Heart left ventricle (tissue), 16 donors: ENCODE data around the gene CREBRF. TPM values are rescaled to one million over a fixed set of nuclear protein-coding genes. Genes with fewer than 3 reads are reported as not detected.

Experiments used
- ATAC-seq, 4 donors: fragments of 200-7000 bp; cut with Tn5 transposase; one replicate each; pipeline ENCODE4 v1.9.1; 2020 to 2022; ENCODE audit warnings: moderate library complexity in 4 of 4, mild to moderate bottlenecking in 3 of 4, moderate number of reproducible peaks in 1 of 4
- DNase-seq, 5 donors: peaks; one replicate each; pipeline ENCODE4 v3.0.0-alpha.2; 2020
- H3K27ac ChIP-seq, 12 donors: fragments of 200-600 bp; sonication (generic) in 4 of 12; one replicate each; pipeline versions ENCODE4 v1.5.0 to v1.8.0; 2016 to 2022; ENCODE audit warnings: mild to moderate bottlenecking in 2 of 12
- H3K27me3 ChIP-seq, 9 donors: fragments of 200-600 bp; sonication (generic) in 2 of 9; one replicate each; pipeline versions ENCODE4 v1.5.1 to v1.8.0; 2016 to 2022; ENCODE audit warnings: mild to moderate bottlenecking in 3 of 9
- H3K36me3 ChIP-seq, 9 donors: fragments of 200-600 bp; sonication (generic) in 2 of 9; one replicate each; pipeline versions ENCODE4 v1.5.0 to v1.8.0; 2018 to 2022; ENCODE audit warnings: mild to moderate bottlenecking in 2 of 9
- H3K4me1 ChIP-seq, 12 donors: fragments of 200-600 bp; sonication (generic) in 4 of 12; one replicate each; pipeline versions ENCODE4 v1.5.0 to v1.8.0; 2016 to 2022; ENCODE audit warnings: mild to moderate bottlenecking in 3 of 12
- H3K4me3 ChIP-seq, 12 donors: fragments of 200-600 bp; sonication (generic) in 4 of 12; one replicate each; pipeline versions ENCODE4 v1.5.0 to v1.8.0; 2017 to 2022; ENCODE audit warnings: mild to moderate bottlenecking in 9 of 12, moderate library complexity in 4 of 12
- H3K9me3 ChIP-seq, 12 donors: fragments of 200-600 bp; sonication (generic) in 4 of 12; one replicate each; pipeline versions ENCODE4 v1.5.0 to v1.8.0; 2016 to 2022; ENCODE audit warnings: mild to moderate bottlenecking in 1 of 12
- CTCF ChIP-seq, 12 donors: fragments of 200-600 bp; sonication (generic) in 4 of 12; IDR thresholded peaks; one replicate each; pipeline versions ENCODE4 v1.5.0 to v1.8.0; 2018 to 2022; ENCODE audit warnings: antibody characterized with exemption in 12 of 12, mild to moderate bottlenecking in 5 of 12
- POLR2A ChIP-seq, 2 donors: fragments of 450-650 bp; IDR thresholded peaks; one replicate each; pipeline ENCODE4 v1.6.1; 2017; ENCODE audit warnings: antibody characterized with exemption in 2 of 2, mild to moderate bottlenecking in 2 of 2, moderate library complexity in 2 of 2
- WGBS, 4 donors: extraction: QIAGEN DNeasy Blood & Tissue Kit in 2 of 4; methylation state at CpG; one replicate each; pipeline versions ENCODE4 v1.1.5 to v1.1.7; 2013 to 2018; 5-methylcytosine and 5-hydroxymethylcytosine counted together
- intact Hi-C, 10 donors: fragments of 100-400 bp; cut with DNase I; formaldehyde crosslinking; loops; one replicate each; pipeline versions ENCODE4 v1.11.1 to v1.14.2; 2022
- polyA plus RNA-seq, 2 donors: library from polyadenylated mRNA; stranded (reverse); fragments of 200-250 nt; gene quantifications; one replicate each; pipeline ENCODE4 v1.2.3, GENCODE V29; 2013
- total RNA-seq, 9 donors: library from RNA; depleted of rRNA in 2 of 9; stranded (reverse); fragments of >200 nt in 2 of 9; fragmentation: NEBNext Ultra II Directional in 3 of 9; extraction: Animal tissue kit (Norgen Biotek cat#: 25700) in 3 of 9; gene quantifications; one replicate each; pipeline versions ENCODE4 v1.1.0 to v1.2.4, GENCODE V29; 2016 to 2023
- donor health status: ischemic (EF 13 %, LVEDD 7.1; RV severe dilation, severe dysfunction).
- donor health status: healthy with polysubstance abuse.
- donor health status: DM: no; HTN: yes; CAD: no.
- donor health status: DM: no; HTN: no; CAD: no.
- donor health status: ischemic (EF 25% LVEDD 6.9; RV normal size, moderate dysfunction).
- donor health status: ischemic (EF 25% LVEDD 5.7; RV mildly dilated, moderate dysfunction).
- donor health status: healthy.
- donor health status: DM: yes; HTN: yes; CAD: no.
- donor health status: ischemic (EF 35%, LVEDD 5.7; RV mildly dilated, moderate dysfunction).
- donor health status: nonischemic (EF 11% LVEDD 7.7; RV severe dilation, severe dysfunction).
- donor health status: DM: yes; HTN: yes; CAD: no.
- donor health status: PGD.
- donor health status: ischemic (EF 29% LVEDD 5.4; RV normal size, mild dysfunction).
- donor health status: nonischemic (EF 23%, LVEDD 6.1; RV moderate dilation, normal function).

CREBRF gene
- total and polyA plus RNA-seq, 11 donors, result 2.7 to 47.7 (median 19.9) TPM

DNA sequence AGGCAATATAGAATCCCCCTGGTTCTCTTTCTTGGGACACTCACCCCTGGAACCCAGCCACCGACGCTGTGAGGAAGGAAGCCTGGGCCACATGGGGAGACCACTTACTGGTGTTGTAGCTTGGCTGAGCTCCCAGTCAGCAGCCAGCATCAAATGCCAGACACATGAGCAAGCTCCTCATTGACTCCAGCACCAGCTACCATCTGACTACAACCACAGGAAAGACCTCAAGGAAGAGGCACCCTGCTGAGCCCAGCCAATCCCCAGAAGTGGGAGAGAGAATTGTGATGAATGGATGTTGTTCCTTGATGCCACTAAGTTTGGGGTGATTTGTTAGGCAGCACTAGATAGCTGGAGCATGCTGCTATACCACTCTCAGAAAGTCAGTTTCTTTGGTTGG is 124.2 kb downstream of the CREBRF start:
- Histone ChIP-seq H3K4me1 (no peaks in the 10 kb centered on the region), H3K27ac (no peak overlapping the region), H3K36me3 (no peaks in the 10 kb centered on the region), H3K4me3 (no peak overlapping the region), H3K27me3 (no peaks in the 10 kb centered on the region), H3K9me3 (peaks cover 0 to 14% (median 3%) of the 10 kb centered on the region in 12 donors)
- ATAC-seq (no peak), DNase-seq (no peak)
- WGBS, 4 donors, result 55 to 81% (median 70%) methylated on average over 2 of the region's 2 CpGs
- no peak for TF ChIP-seq CTCF (IDR thresholded peaks at IDR 0.05)
- TF ChIP-seq POLR2A (IDR thresholded peaks at IDR 0.05), result no peak
- intact Hi-C loops, result no loop called here

- Histone ChIP-seq H3K27ac (no peak overlapping the region), H3K36me3 (no peaks in the 10 kb centered on the region), H3K4me1 (no peaks in the 10 kb centered on the region), H3K27me3 (no peaks in the 10 kb centered on the region), H3K4me3 (no peak overlapping the region), H3K9me3 (no peaks in the 10 kb centered on the region)
- intact Hi-C loops, result no loop called here
- ATAC-seq, result peak in 1 of 4 donors; percentile 15
- TF ChIP-seq CTCF (IDR thresholded peaks at IDR 0.05), result no peak
- TF ChIP-seq POLR2A (IDR thresholded peaks at IDR 0.05), result no peak
- WGBS, 4 donors, result 81 to 84% (median 83%) methylated on average over 8 to 11 of the region's 11 CpGs
- DNase-seq, result no peak
Observed at GRCh38 chr5:173187054-173187743, 131.0 kb downstream of the CREBRF start.

DNA sequence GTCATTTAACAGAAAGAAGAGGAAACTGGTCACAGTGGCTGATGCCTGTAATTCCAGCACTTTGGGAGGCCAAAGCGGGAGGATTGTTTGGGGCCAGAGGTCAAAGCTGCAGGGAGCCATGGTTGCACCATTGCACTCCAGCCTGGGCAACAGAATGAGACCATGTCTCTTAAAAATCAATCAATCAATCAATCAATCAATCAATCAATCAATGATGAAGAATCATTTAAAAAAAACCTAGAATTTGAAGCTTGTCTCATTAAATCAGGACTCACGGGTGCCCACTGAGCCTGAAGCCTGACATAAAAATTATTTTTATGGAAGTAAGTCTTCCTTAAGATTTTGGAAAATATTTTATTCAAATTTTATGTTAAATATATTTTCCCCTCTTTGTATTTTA is 132.1 kb downstream of the CREBRF start:
- intact Hi-C loops, result no loop called here
- no peaks in the 10 kb centered on the region for H3K4me1 ChIP-seq
- no peak overlapping the region for H3K4me3 ChIP-seq
- H3K27ac ChIP-seq, result no peak overlapping the region
- no peaks in the 10 kb centered on the region for H3K27me3 ChIP-seq
- no peaks in the 10 kb centered on the region for H3K9me3 ChIP-seq
- no peak for DNase-seq
- H3K36me3 ChIP-seq, result no peaks in the 10 kb centered on the region
- 70 to 87% (median 82%) methylated on average over 2 of the region's 2 CpGs for WGBS, 4 donors
- no peak for ATAC-seq
- TF ChIP-seq CTCF (IDR thresholded peaks at IDR 0.05) (no peak), POLR2A (IDR thresholded peaks at IDR 0.05) (no peak)

Other genes with a start within 250 kb of the CREBRF start
- gene ERGIC1, start 222.1 kb upstream of the CREBRF start, total RNA-seq, result 100 to 1,000 TPM in 1 of 9 donors, 10 to 100 TPM in 8; 67.0 to 109 (median 84.9) TPM
- 100 to 1,000 TPM in 1 of 2 donors, 10 to 100 TPM in 1; 66.6 to 115 TPM for gene ERGIC1, start 222.1 kb upstream of the CREBRF start, polyA plus RNA-seq
- gene RPL26L1, start 96.9 kb upstream of the CREBRF start, total RNA-seq, result 10 to 100 TPM; 19.8 to 36.7 (median 29.5) TPM
- 10 to 100 TPM; 50.3 to 79.5 TPM for gene RPL26L1, start 96.9 kb upstream of the CREBRF start, polyA plus RNA-seq
- 100 to 1,000 TPM; 127 to 225 (median 196) TPM for gene ATP6V0E1, start 72.6 kb upstream of the CREBRF start, total RNA-seq
- 100 to 1,000 TPM; 238 to 242 TPM for gene ATP6V0E1, start 72.6 kb upstream of the CREBRF start, polyA plus RNA-seq
- 10 to 100 TPM in 3 of 9 donors, 1 to 10 TPM in 6; 8.0 to 11.7 (median 8.9) TPM for gene BNIP1, start 88.2 kb downstream of the CREBRF start, total RNA-seq
- 10 to 100 TPM; 11.6 to 18.3 TPM for gene BNIP1, start 88.2 kb downstream of the CREBRF start, polyA plus RNA-seq
- gene NKX2-5, start 178.9 kb downstream of the CREBRF start, total RNA-seq, result 100 to 1,000 TPM; 132 to 451 (median 247) TPM
- 100 to 1,000 TPM; 153 to 356 TPM for gene NKX2-5, start 178.9 kb downstream of the CREBRF start, polyA plus RNA-seq